Calu3 (cell line): ENCODE results near the gene CHAD. TPM values are rescaled to one million over a fixed set of nuclear protein-coding genes. Genes with fewer than 3 reads are reported as not detected.

Experiments used
- BruUV-seq: library from RNA; stranded (reverse); fragments of 400-500 nt; replicated peaks from 2 replicates; lab custom pipeline; 2021; lab: Mats Ljungman, UMichigan
- CTCF ChIA-PET: fragments of 300-600 bp; sonication (Branson Sonifier 250); formaldehyde crosslinking; loops from one replicate; lab custom pipeline; 2022; ENCODE audit warnings: antibody characterized with exemption; lab: Charles Lee
- DNase-seq: peaks from one replicate; pipeline ENCODE4 v3.0.0; 2022
- H3K27ac Mint-ChIP-seq: one replicate; pipeline ENCODE4 v1.8.0; 2022; ENCODE audit warnings: mixed read lengths; ENCODE audit not compliant: unreplicated experiment
- H3K27me3 Mint-ChIP-seq: one replicate; pipeline ENCODE4 v1.8.0; 2022; ENCODE audit warnings: mixed read lengths; ENCODE audit not compliant: unreplicated experiment
- H3K36me3 Mint-ChIP-seq: one replicate; pipeline ENCODE4 v1.8.0; 2022; ENCODE audit warnings: mild to moderate bottlenecking, moderate library complexity, mixed read lengths; ENCODE audit not compliant: insufficient read depth, unreplicated experiment
- H3K4me1 Mint-ChIP-seq: one replicate; pipeline ENCODE4 v1.8.0; 2022; ENCODE audit warnings: mild to moderate bottlenecking, low read depth, mixed read lengths; ENCODE audit not compliant: unreplicated experiment
- H3K4me3 Mint-ChIP-seq: one replicate; pipeline ENCODE4 v1.8.0; 2022; ENCODE audit warnings: mild to moderate bottlenecking, low read depth, moderate library complexity, mixed read lengths; ENCODE audit not compliant: unreplicated experiment
- H3K9me3 Mint-ChIP-seq: one replicate; pipeline ENCODE4 v1.8.0; 2022; ENCODE audit warnings: low read depth, mixed read lengths; ENCODE audit not compliant: unreplicated experiment
- CTCF ChIP-seq: fragments of 200-600 bp; IDR thresholded peaks from one replicate; pipeline ENCODE4 v1.8.0; 2022; ENCODE audit warnings: antibody characterized with exemption; ENCODE audit not compliant: unreplicated experiment
- intact Hi-C: fragments of 100-400 bp; cut with micrococcal nuclease; formaldehyde crosslinking; loops from one replicate; pipeline ENCODE4 v1.10.0; 2022; ENCODE audit not compliant: unreplicated experiment
- total RNA-seq: library from RNA; stranded (reverse); gene quantifications from 2 replicates; pipeline ENCODE4 v1.2.3, GENCODE V29; 2022

Gene CHAD
- total RNA-seq, 1 experiment from 2014 or later: not detected

GRCh38 chr17:50461550-50462132 lies 7.0 kb downstream of the CHAD start:
- peaks cover 20% of the 10 kb centered on the region for H3K4me1 Mint-ChIP-seq
- H3K27me3 Mint-ChIP-seq: no peaks in the 10 kb centered on the region
- CTCF ChIA-PET: no interaction called here
- intact Hi-C loops: no loop called here
- H3K4me3 Mint-ChIP-seq: no peak overlapping the region
- no TSS peak for BruUV-seq
- no peak overlapping the region for H3K27ac Mint-ChIP-seq
- DNase-seq: no peak
- peaks cover 34% of the 10 kb centered on the region for H3K36me3 Mint-ChIP-seq
- no peak for TF ChIP-seq CTCF
- no peaks in the 10 kb centered on the region for H3K9me3 Mint-ChIP-seq

GRCh38 chr17:50460831-50461526 lies 7.7 kb downstream of the CHAD start:
- H3K4me3 Mint-ChIP-seq: no peak overlapping the region

GRCh38 chr17:50459756-50460155 lies 8.9 kb downstream of the CHAD start:
- no TSS peak for BruUV-seq
- no peak for DNase-seq
- no peaks in the 10 kb centered on the region for H3K9me3 Mint-ChIP-seq
- no peak for TF ChIP-seq CTCF
- peaks cover 15% of the 10 kb centered on the region for H3K4me1 Mint-ChIP-seq
- peaks cover 33% of the 10 kb centered on the region for H3K36me3 Mint-ChIP-seq
- H3K4me3 Mint-ChIP-seq: no peak overlapping the region
- CTCF ChIA-PET: no interaction called here
- intact Hi-C loops: no loop called here
- H3K27me3 Mint-ChIP-seq: no peaks in the 10 kb centered on the region
- H3K27ac Mint-ChIP-seq: no peak overlapping the region

More at GRCh38 chr17:50460831-50461526, 7.7 kb downstream of the CHAD start:
- TF ChIP-seq CTCF: no peak
- H3K27me3 Mint-ChIP-seq: no peaks in the 10 kb centered on the region
- CTCF ChIA-PET: no interaction called here
- peaks cover 30% of the 10 kb centered on the region for H3K36me3 Mint-ChIP-seq
- BruUV-seq: no TSS peak
- no peak overlapping the region for H3K27ac Mint-ChIP-seq
- no peaks in the 10 kb centered on the region for H3K9me3 Mint-ChIP-seq
- H3K4me1 Mint-ChIP-seq: peaks cover 15% of the 10 kb centered on the region
- intact Hi-C loops: no loop called here
- no peak for DNase-seq

GRCh38 chr17:50458701-50459676 lies 9.7 kb downstream of the CHAD start:
- intact Hi-C loops: no loop called here
- H3K27me3 Mint-ChIP-seq: no peaks in the 10 kb centered on the region
- H3K4me3 Mint-ChIP-seq: no peak overlapping the region
- no peaks in the 10 kb centered on the region for H3K9me3 Mint-ChIP-seq
- H3K4me1 Mint-ChIP-seq: peaks cover 15% of the 10 kb centered on the region
- H3K36me3 Mint-ChIP-seq: peaks cover 29% of the 10 kb centered on the region
- BruUV-seq: no TSS peak
- CTCF ChIA-PET: interaction anchor here (0.6 kb wide), 2 partner anchors 205 to 1088 kb away, joined by 5 to 8 read pairs; no protein-coding TSS in a partner anchor
- peak; percentile 40 for DNase-seq
- TF ChIP-seq CTCF: no peak
- no peak overlapping the region for H3K27ac Mint-ChIP-seq
